Activated T-helper 2 cell treated with anti-CD3 and anti-CD28 coated beads, Interferon-gamma antibody, Interleukin-2, Interleukin-4, amounts not matched to agents 10 μg/mL and 5 μg/mL and 100 μg/mL, durations not matched to agents 14 hours and 24 hours and 36 hours (primary cell): Measurements from ENCODE around the gene PAH. TPM values are rescaled to one million over a fixed set of nuclear protein-coding genes. Genes with fewer than 3 reads are reported as not detected.

Experiments used
- DNase-seq: peaks from one replicate; pipeline ENCODE4 v3.0.0; 2021; ENCODE audit warnings: low spot score
- H3K27ac Mint-ChIP-seq: one replicate; pipeline ENCODE4 v1.8.0; 2021; ENCODE audit warnings: mixed read lengths
- H3K27me3 Mint-ChIP-seq: one replicate; pipeline ENCODE4 v1.8.0; 2021; ENCODE audit warnings: low read depth, mixed read lengths
- H3K36me3 Mint-ChIP-seq: one replicate; pipeline ENCODE4 v1.8.0; 2021; ENCODE audit warnings: low read depth, mixed read lengths
- H3K4me1 Mint-ChIP-seq: one replicate; pipeline ENCODE4 v1.8.0; 2021; ENCODE audit warnings: low read depth, mixed read lengths
- H3K4me3 Mint-ChIP-seq: one replicate; pipeline ENCODE4 v1.8.0; 2021; ENCODE audit warnings: low read depth, mild to moderate bottlenecking, moderate library complexity, mixed read lengths
- H3K9me3 Mint-ChIP-seq: one replicate; pipeline ENCODE4 v1.8.0; 2021; ENCODE audit warnings: mixed read lengths
- intact Hi-C: fragments of 100-400 bp; cut with micrococcal nuclease; formaldehyde crosslinking; loops from one replicate; pipeline ENCODE4 v1.15.1; 2023
- total RNA-seq: library from RNA; stranded (reverse); gene quantifications from 2 replicates; pipeline ENCODE4 v1.2.3, GENCODE V29; 2022

The PAH gene
- total RNA-seq, 1 donor from 2014 or later, result not detected

DNA sequence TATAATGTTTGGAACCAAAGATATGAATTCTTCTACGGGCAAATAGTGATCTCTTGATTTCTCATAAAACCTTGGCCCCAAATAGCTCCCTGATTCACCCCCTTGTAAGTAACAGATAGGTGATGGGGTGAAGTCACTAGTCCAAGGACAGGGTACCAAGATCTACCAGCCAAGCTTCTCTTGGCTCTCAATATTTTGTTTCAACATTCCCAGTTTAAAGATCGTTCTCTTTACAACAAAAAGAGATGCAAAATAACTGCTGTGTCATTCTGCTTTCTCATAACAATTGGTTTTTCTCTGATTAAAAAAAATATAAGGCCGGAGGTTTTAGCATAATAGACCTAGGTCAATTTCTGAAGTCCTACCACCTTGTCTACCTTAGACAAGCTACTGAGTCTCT is 11.8 kb downstream of the PAH start:
- no peak overlapping the region for H3K27ac Mint-ChIP-seq
- peaks cover 2% of the 10 kb centered on the region for H3K27me3 Mint-ChIP-seq
- H3K4me3 Mint-ChIP-seq, result no peak overlapping the region
- H3K9me3 Mint-ChIP-seq, result no peaks in the 10 kb centered on the region
- no peak for DNase-seq
- intact Hi-C loops, result no loop called here
- H3K36me3 Mint-ChIP-seq, result no peaks in the 10 kb centered on the region
- no peaks in the 10 kb centered on the region for H3K4me1 Mint-ChIP-seq

DNA sequence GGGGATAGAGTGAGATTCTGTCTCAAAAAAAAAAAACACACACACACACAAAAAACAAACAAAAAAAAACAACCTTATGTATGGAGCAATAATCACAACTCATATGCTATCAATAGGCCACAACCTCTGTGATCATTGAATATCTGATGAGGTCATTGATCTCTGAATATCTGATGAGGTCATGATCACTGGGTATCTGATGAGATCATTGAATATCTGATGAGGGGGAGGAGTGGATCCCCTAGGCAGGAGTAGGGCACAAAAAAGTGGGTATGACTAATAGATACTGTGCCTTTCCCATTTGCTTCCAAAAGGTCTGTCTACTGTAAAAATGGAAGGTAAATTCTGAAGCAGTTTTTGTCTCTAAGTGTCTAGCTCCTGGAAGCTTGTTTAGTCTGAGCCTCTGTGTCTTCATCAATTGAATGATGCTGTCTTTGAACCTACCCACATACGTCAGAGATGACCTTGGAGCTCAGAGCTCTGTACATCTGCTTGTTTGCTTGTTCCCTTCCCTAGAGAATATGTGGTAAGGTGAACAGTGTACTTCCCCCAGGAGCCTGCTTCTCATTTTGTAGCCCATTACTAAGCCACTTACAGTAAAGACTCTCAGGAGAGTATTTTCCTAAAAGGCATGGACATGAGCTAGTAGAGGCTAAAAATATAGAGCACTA is 13.6 kb downstream of the PAH start:
- Mint-ChIP-seq H3K4me3 (no peak overlapping the region), H3K9me3 (no peaks in the 10 kb centered on the region), H3K27ac (no peak overlapping the region), H3K4me1 (no peaks in the 10 kb centered on the region), H3K27me3 (peaks cover 2% of the 10 kb centered on the region), H3K36me3 (no peaks in the 10 kb centered on the region)
- no peak for DNase-seq
- intact Hi-C loops, result no loop called here

DNA sequence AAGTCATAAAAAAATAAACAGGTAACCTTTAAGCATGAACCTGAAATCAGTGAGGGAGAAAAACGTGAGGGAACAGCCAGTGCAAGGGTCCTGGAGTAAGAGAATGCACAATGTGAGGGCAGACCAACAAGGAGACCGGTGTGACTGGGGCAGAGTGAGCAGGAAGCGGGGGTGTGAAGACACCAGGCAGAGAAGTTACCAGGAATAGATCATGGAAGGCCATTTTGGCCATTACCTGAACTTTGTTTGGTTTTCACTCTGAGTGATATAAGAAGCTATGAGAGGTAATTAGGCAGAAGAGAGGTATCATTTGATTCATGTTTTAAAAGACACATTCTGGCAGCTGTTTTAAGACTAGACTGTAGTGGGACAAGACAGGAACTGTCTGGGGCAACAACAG is 15.0 kb downstream of the PAH start:
- no peak overlapping the region for H3K4me3 Mint-ChIP-seq
- no peaks in the 10 kb centered on the region for H3K27me3 Mint-ChIP-seq
- intact Hi-C loops, result no loop called here
- no peak for DNase-seq
- no peaks in the 10 kb centered on the region for H3K4me1 Mint-ChIP-seq
- H3K36me3 Mint-ChIP-seq, result no peaks in the 10 kb centered on the region
- no peaks in the 10 kb centered on the region for H3K9me3 Mint-ChIP-seq
- no peak overlapping the region for H3K27ac Mint-ChIP-seq

DNA sequence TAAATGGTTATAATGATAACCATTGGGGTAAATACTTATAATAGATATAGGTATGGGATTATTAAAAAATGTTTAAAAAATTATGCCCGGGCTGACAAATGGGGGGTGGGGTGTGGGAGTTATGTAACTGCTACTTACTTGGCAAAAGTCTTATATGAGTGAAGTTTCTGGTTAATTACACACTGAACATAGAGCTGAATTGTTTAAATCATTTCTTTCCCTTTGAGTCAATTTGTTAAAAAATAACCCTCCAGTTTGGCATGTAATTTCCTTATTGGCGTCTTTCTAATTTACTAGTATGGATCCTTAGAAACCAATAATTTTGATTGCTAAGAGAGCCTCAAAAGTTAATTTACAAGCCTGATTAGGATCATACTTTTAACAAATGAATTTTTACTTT is 16.7 kb downstream of the PAH start:
- Mint-ChIP-seq H3K36me3 (no peaks in the 10 kb centered on the region), H3K27ac (no peak overlapping the region)
- intact Hi-C loops, result no loop called here

DNA sequence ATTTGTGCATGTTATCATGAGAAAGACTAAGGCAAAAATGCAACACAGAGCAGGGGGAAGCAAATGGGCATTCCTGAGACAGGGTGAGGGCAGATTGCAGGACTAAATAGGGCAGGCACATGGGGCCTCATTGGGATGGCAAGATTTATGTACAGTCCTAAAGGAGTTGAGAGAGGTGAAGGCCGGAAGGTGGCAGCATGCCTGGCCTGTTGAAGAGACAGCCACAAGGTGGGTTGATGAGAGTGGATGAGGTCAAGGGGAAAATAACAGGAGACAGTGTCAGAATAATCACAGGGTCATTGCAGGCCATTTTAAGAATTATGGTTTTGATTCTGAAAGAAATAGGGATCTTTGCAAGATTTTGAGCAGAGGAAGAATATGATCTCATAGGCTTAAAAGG is 21.0 kb downstream of the PAH start:
- no peak for DNase-seq
- no peak overlapping the region for H3K4me3 Mint-ChIP-seq
- intact Hi-C loops, result no loop called here
- no peaks in the 10 kb centered on the region for H3K4me1 Mint-ChIP-seq
- H3K9me3 Mint-ChIP-seq, result no peaks in the 10 kb centered on the region
- H3K27ac Mint-ChIP-seq, result no peak overlapping the region
- H3K36me3 Mint-ChIP-seq, result no peaks in the 10 kb centered on the region
- peaks cover 2% of the 10 kb centered on the region for H3K27me3 Mint-ChIP-seq

More for the DNA sequence above, 16.7 kb downstream of the PAH start:
- no peaks in the 10 kb centered on the region for H3K4me1 Mint-ChIP-seq
- no peak overlapping the region for H3K4me3 Mint-ChIP-seq
- H3K9me3 Mint-ChIP-seq, result no peaks in the 10 kb centered on the region
- peaks cover 2% of the 10 kb centered on the region for H3K27me3 Mint-ChIP-seq
- no peak for DNase-seq

DNA sequence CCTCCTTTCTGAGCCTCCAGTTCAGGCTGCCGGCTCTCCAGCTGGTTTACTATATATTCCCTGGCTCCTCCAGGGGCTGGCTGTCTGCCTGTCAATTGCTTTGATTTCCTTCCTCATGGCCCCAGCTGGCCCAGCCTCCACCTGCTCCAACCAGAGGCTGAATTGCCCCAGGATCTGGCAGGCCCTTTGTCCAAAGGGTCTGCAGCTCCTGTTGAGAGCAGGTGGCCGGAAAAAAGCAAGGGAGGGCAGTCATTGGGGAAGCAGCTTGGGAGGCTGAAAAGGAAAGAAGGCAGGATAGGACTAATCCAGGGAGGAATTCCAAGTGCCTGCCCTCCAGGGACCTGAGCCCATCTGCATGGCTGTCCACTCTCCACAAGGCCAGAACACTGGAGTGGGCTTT is 25.3 kb downstream of the PAH start:
- H3K9me3 Mint-ChIP-seq, result no peaks in the 10 kb centered on the region
- H3K4me1 Mint-ChIP-seq, result no peaks in the 10 kb centered on the region
- no peak for DNase-seq
- intact Hi-C loops, result no loop called here
- H3K27ac Mint-ChIP-seq, result no peak overlapping the region
- H3K4me3 Mint-ChIP-seq, result no peak overlapping the region
- H3K27me3 Mint-ChIP-seq, result peaks cover 2% of the 10 kb centered on the region
- H3K36me3 Mint-ChIP-seq, result no peaks in the 10 kb centered on the region

DNA sequence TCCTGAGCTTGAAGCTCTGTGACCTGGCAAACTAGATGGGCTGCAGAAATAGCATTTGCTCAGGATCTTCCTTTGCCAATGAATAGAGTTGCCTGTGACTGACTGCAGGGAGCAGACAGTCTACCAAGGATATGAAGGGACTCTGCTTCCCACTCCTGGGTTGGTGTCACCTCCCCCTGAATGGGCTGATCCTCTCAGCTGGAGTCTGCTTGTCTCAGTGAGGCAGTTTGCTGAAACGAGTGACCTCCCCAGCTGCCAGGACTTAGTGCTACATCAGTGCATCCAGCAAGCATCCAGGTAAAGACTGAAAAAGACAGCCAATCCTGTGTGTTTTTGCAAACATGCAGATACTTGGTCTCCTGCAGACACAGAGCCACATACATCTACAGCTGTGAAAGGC is 28.5 kb downstream of the PAH start:
- DNase-seq, result no peak
- H3K9me3 Mint-ChIP-seq, result no peaks in the 10 kb centered on the region
- H3K27ac Mint-ChIP-seq, result no peak overlapping the region
- no peaks in the 10 kb centered on the region for H3K27me3 Mint-ChIP-seq
- H3K4me3 Mint-ChIP-seq, result no peak overlapping the region
- no peaks in the 10 kb centered on the region for H3K4me1 Mint-ChIP-seq
- H3K36me3 Mint-ChIP-seq, result no peaks in the 10 kb centered on the region
- intact Hi-C loops, result no loop called here

DNA sequence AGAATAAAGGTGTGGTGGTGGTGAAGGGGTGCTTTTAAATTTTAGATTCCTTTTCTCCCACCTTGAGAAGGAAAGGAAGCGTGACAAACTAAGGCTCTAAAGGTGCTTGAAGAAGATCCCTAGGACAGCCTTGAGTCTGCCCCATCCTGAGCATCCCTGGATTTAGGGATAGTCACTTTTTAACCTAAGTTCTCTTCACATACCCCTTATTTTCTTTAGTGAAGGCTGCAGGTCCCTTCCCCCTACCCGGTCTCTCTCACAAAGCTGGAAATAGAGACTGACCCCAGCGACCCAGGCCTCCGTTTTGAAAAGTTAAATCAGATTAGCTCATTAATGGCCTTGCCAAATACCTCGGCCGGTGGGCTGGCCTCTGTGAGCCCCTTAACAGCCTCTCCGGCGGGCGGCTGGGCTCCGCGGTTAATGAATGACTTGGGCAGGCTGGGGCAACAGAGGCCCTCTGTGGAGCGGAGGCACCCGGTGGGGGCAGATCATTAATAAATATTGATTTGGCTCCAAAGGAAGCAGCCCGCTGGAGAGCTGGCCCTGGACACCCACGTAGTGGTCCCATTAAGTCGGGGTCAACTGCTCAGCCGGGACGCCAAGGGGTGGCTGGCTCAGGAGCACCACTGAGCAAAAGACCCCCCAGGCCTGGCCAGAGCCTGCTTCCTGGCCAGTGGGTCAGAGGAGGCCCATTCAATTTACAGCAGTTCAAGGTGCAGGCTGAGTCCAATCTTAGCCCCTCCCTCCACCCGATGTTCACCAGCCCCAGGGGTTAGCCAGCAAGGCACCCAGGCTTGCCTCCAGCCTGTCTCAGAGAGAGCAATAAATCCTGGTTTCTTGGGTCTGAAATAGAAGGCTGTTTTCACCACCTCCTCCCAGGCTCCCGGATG is 31.8 kb downstream of the PAH start:
- H3K9me3 Mint-ChIP-seq, result no peaks in the 10 kb centered on the region
- no peak overlapping the region for H3K4me3 Mint-ChIP-seq

DNA sequence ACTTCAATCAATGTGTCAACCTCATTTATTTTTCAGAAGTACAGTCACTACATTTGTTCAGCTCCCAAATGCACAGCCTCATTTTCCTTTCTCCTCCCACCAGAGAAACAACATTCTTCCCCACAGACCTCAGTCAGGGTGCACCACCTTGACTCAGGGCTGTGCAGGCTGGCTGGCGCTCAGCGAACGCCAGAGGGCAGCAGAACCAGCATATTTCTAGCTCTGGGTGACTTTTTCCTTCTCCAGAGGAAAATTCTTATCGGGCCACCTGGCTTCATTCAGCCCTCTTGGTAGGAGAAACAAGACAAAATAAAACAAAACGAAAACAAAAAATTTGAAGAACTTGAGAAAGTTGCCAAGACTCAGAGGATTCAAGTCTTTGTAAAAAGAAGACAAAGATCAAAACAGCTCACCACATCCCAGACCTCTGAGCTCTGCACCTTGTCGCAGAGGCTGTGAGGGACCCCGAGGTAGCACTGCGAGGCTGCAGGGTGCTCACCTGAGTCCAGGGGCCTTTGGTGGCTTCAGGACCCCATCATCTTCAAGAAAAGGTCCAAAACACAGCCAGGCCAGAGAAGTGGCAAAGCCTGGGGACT is 33.7 kb downstream of the PAH start:
- H3K27me3 Mint-ChIP-seq, result peaks cover 4% of the 10 kb centered on the region
- peak; percentile 10 for DNase-seq
- H3K4me1 Mint-ChIP-seq, result peaks cover 5% of the 10 kb centered on the region
- no peak overlapping the region for H3K4me3 Mint-ChIP-seq
- H3K27ac Mint-ChIP-seq, result no peak overlapping the region
- no peaks in the 10 kb centered on the region for H3K9me3 Mint-ChIP-seq
- intact Hi-C loops, result loop anchor here (1.0 kb wide), 1 partner anchor 665 kb away; no protein-coding TSS in a partner anchor
- no peaks in the 10 kb centered on the region for H3K36me3 Mint-ChIP-seq

More for the DNA sequence above, 31.8 kb downstream of the PAH start:
- H3K36me3 Mint-ChIP-seq, result no peaks in the 10 kb centered on the region
- H3K27ac Mint-ChIP-seq, result no peak overlapping the region
- DNase-seq, result no peak
- intact Hi-C loops, result no loop called here
- H3K4me1 Mint-ChIP-seq, result no peaks in the 10 kb centered on the region
- peaks cover 2% of the 10 kb centered on the region for H3K27me3 Mint-ChIP-seq

DNA sequence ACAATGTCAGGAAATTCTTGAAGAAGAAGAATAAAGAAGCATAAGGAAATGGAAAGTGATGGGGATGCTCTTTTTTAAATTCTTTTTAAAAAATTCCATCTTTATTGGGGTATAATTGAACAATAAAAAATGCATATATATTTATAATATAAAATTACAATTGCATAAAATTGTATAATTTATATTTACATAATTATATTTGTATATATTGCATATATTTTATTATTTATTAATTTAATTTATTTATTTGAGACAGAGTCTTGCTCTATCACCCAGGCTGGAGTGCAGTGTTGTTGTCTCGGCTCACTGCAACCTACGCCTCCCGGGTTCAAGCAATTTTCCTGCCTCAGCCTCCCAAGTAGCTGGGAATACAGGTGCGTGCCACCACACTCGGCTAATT is 36.3 kb downstream of the PAH start:
- Mint-ChIP-seq H3K9me3 (no peaks in the 10 kb centered on the region), H3K4me1 (peaks cover 5% of the 10 kb centered on the region), H3K4me3 (no peak overlapping the region), H3K27ac (no peak overlapping the region), H3K36me3 (no peaks in the 10 kb centered on the region), H3K27me3 (peaks cover 6% of the 10 kb centered on the region)
- intact Hi-C loops, result no loop called here
- DNase-seq, result no peak

DNA sequence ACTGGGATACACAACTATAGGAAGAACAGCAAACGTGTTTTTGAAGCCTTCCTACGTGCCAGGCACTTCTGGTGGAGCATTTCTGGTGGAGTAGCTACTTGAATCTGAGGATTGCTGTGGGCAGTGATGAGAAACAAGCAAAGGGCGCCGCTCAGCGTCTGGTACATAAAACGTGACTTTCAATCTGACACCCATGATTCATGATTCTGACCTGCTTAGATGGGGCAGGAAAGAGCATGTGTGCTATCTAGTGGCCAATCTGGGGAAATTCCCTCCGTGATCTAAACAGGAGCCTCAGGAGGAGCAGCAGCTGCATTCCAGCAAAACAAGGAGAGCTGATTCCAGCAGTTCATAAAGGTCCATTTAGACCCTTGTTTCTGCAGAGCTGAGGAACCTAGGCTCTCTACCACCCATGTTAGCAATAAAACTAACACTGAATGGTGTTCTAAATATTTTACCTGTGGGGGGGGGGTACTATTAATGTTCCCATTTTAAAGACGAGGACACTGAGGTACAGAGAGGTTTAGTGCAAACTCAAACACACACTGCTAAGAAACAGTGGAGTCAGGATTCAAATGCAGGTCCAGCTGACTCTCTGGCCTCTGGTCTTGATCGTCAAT is 37.8 kb downstream of the PAH start:
- peaks cover 6% of the 10 kb centered on the region for H3K27me3 Mint-ChIP-seq
- no peaks in the 10 kb centered on the region for H3K36me3 Mint-ChIP-seq
- H3K4me3 Mint-ChIP-seq, result no peak overlapping the region
- H3K27ac Mint-ChIP-seq, result no peak overlapping the region
- intact Hi-C loops, result no loop called here
- H3K4me1 Mint-ChIP-seq, result peaks cover 5% of the 10 kb centered on the region
- peak; percentile 8 for DNase-seq
- H3K9me3 Mint-ChIP-seq, result no peaks in the 10 kb centered on the region

DNA sequence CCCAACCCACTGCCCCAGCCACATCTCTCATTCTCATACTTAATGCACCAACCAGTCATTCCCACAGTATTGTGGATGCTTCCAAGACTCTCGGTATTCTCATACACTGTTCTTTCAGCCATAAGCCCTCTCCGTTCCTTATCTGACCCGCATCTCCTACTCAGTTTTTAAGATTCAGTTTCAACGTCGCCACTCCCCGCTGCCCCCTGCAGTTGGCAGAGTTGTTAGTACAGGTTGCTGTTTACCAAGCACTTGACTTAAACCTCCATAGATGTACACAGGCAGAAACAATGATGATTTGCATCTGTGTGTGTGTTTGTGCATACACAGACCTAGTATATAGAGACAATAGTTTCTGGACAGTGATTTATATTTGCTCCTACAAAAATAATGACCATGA is 40.2 kb downstream of the PAH start:
- DNase-seq, result no peak
- Mint-ChIP-seq H3K36me3 (no peaks in the 10 kb centered on the region), H3K9me3 (no peaks in the 10 kb centered on the region), H3K4me1 (peaks cover 5% of the 10 kb centered on the region), H3K27me3 (peaks cover 4% of the 10 kb centered on the region), H3K27ac (no peak overlapping the region), H3K4me3 (no peak overlapping the region)
- intact Hi-C loops, result no loop called here

DNA sequence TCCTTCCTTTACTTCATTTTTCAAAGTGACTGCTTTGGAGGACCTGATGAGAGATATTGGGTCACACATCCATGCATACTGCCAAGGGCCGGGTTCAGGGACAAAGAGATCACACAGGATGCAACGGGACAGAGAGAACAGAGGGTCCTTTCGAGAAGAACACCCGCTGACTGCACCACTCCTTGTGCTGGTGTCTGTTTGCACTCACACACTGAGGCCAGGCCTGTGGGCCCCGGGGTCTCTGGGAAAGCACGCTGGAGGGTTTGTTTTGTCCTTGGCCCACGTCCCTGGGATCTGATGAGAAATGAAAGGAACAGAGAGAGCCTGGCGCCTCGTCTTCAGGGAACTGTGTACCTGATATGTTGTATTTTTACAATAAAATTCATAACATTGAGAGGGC is 42.2 kb downstream of the PAH start:
- intact Hi-C loops, result no loop called here
- Mint-ChIP-seq H3K36me3 (no peaks in the 10 kb centered on the region), H3K9me3 (no peaks in the 10 kb centered on the region), H3K27me3 (peaks cover 4% of the 10 kb centered on the region), H3K27ac (no peak overlapping the region), H3K4me1 (peaks cover 5% of the 10 kb centered on the region), H3K4me3 (no peak overlapping the region)
- no peak for DNase-seq
